Effector memory CD4-positive, alpha-beta T cell (primary cell): ENCODE data around the gene EFS.

Experiments used
- DNase-seq, 3 donors: peaks; one replicate each; pipeline ENCODE4 v3.0.0-alpha.2; 2020
- H3K27ac ChIP-seq: 2 replicates; pipeline ENCODE4 v1.7.0; 2013; ENCODE audit warnings: mild to moderate bottlenecking, low read length, moderate library complexity; ENCODE audit not compliant: insufficient read depth, poor library complexity, severe bottlenecking
- H3K27me3 ChIP-seq: replicated peaks from 2 replicates; pipeline ENCODE4 v1.7.0; 2013; ENCODE audit warnings: mild to moderate bottlenecking, low read length; ENCODE audit not compliant: insufficient read depth, control insufficient read depth, poor library complexity, severe bottlenecking
- H3K36me3 ChIP-seq: 2 replicates; pipeline ENCODE4 v1.7.0; 2013; ENCODE audit warnings: mild to moderate bottlenecking, low read length, moderate library complexity; ENCODE audit not compliant: control insufficient read depth, insufficient read depth
- H3K4me1 ChIP-seq: 2 replicates; pipeline ENCODE4 v1.7.0; 2013; ENCODE audit warnings: low read length, mild to moderate bottlenecking; ENCODE audit not compliant: control insufficient read depth, insufficient read depth, poor library complexity, severe bottlenecking
- H3K4me3 ChIP-seq: 2 replicates; pipeline ENCODE4 v1.7.0; 2013; ENCODE audit warnings: low read length, low read depth, mild to moderate bottlenecking; ENCODE audit not compliant: insufficient read depth, poor library complexity, severe bottlenecking
- H3K9me3 ChIP-seq: 2 replicates; pipeline ENCODE4 v1.7.0; 2013; ENCODE audit warnings: mild to moderate bottlenecking, low read length, moderate library complexity; ENCODE audit not compliant: control insufficient read depth

Gene EFS

GRCh38 chr14:23320584-23321571 is 44.1 kb downstream of the EFS start, which contains the start of gene PABPN1:
PABPN1 (plus strand) TSS chr14:23321457; CDS start chr14:23321470, 13 bp downstream.
- Histone ChIP-seq H3K9me3 (no peaks in the 10 kb centered on the region), H3K36me3 (peaks cover 28% of the 10 kb centered on the region), H3K27me3 (no peaks in the 10 kb centered on the region), H3K4me3 (peak within 1 kb of the TSS; percentile 73), H3K27ac (peak within 1 kb of the TSS; percentile 91), H3K4me1 (peaks cover 8% of the 10 kb centered on the region)
- peak; percentile 98 to 99 (median 98) for DNase-seq

- Histone ChIP-seq H3K27ac (peak overlapping the region; percentile 73), H3K36me3 (peaks cover 19% of the 10 kb centered on the region), H3K9me3 (no peaks in the 10 kb centered on the region), H3K27me3 (no peaks in the 10 kb centered on the region), H3K4me1 (peaks cover 8% of the 10 kb centered on the region), H3K4me3 (no peak overlapping the region)
- no peak for DNase-seq
Observed at GRCh38 chr14:23319746-23320583, 45.0 kb downstream of the EFS start.

DNA sequence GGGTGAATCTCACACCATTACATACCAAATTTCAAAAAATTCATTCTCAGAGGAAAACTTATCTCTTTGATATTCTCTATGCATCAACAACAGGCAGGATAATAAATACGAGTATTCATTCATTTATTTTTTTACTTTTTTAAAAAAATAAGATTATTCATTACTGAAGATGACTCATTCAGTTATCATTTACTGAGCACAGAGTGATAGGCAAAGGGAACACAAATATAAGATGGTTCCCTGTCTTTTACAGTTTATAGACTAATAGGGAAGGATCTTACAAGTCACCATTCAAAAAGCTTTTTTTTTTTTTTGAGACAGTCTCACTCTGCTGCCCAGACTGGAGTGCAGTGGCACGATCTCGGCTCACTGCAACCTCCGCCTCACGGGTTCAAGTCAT is 48.7 kb downstream of the EFS start:
- no peak overlapping the region for H3K4me3 ChIP-seq
- H3K27ac ChIP-seq, result no peak overlapping the region

DNA sequence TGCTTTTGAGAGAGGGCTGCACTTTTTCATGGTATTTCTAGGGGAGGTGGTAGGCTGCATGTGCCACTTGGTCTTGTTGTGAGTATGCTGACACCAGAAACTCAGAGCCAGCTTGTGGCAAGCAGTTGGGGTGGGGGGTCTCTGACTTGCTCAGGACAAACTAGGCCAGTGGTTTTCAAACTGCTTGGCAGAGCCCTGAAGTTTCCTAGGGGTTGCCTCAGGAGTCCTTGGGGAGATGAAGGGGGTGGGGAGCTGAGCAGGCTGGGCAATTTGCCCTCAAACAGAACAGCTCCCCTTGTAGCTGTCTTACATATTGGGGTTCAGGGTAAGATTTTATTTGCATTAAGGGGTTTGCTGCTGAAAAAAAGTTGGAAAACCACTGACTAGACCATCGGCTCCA is 54.4 kb downstream of the EFS start:
- no peaks in the 10 kb centered on the region for H3K4me1 ChIP-seq
- H3K27ac ChIP-seq, result no peak overlapping the region
- H3K36me3 ChIP-seq, result no peaks in the 10 kb centered on the region
- peaks cover 17% of the 10 kb centered on the region for H3K27me3 ChIP-seq
- no peaks in the 10 kb centered on the region for H3K9me3 ChIP-seq
- no peak for DNase-seq
- no peak overlapping the region for H3K4me3 ChIP-seq

More for the DNA sequence above, 48.7 kb downstream of the EFS start:
- Histone ChIP-seq H3K36me3 (no peaks in the 10 kb centered on the region), H3K27me3 (no peaks in the 10 kb centered on the region), H3K4me1 (peaks cover 4% of the 10 kb centered on the region), H3K9me3 (no peaks in the 10 kb centered on the region)
- DNase-seq, result no peak

GRCh38 chr14:23308721-23309445 is 56.1 kb downstream of the EFS start:
- no peak overlapping the region for H3K4me3 ChIP-seq
- H3K27me3 ChIP-seq, result peaks cover 17% of the 10 kb centered on the region
- no peaks in the 10 kb centered on the region for H3K9me3 ChIP-seq
- no peaks in the 10 kb centered on the region for H3K4me1 ChIP-seq
- DNase-seq, result no peak
- no peak overlapping the region for H3K27ac ChIP-seq
- no peaks in the 10 kb centered on the region for H3K36me3 ChIP-seq

DNA sequence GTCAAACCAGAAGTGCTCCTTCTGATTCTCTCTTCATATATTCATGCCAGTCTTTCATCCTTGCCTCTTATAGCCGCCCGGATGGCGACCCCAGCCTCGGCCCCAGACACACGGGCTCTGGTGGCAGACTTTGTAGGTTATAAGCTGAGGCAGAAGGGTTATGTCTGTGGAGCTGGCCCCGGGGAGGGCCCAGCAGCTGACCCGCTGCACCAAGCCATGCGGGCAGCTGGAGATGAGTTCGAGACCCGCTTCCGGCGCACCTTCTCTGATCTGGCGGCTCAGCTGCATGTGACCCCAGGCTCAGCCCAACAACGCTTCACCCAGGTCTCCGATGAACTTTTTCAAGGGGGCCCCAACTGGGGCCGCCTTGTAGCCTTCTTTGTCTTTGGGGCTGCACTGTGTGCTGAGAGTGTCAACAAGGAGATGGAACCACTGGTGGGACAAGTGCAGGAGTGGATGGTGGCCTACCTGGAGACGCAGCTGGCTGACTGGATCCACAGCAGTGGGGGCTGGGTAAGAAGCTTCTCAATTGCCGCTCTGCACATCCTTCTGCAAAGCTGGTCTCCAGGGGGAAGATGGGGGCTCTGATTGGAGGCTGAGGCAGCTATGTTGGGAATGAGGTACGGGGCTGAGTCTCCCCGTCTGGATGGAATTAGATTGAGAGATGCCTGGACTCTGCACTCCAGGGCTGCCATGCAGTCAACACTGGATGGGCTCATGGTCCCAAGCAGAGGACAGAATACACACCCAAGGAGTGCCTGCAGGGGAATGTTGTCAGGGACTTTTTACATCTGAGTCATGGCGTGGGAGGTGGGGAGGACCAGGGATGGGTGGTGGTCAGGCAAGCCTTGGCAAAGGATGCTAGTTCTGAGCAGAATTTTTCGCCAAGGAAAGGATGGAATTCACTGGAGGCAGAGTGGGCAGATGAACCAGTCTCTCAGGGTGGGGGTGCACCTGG is 57.0 kb downstream of the EFS start:
- DNase-seq, result no peak
- no peaks in the 10 kb centered on the region for H3K36me3 ChIP-seq
- no peak overlapping the region for H3K4me3 ChIP-seq
- no peaks in the 10 kb centered on the region for H3K4me1 ChIP-seq
- H3K27ac ChIP-seq, result no peak overlapping the region
- peaks cover 17% of the 10 kb centered on the region for H3K27me3 ChIP-seq
- H3K9me3 ChIP-seq, result no peaks in the 10 kb centered on the region

GRCh38 chr14:23307146-23307530 is 57.8 kb downstream of the EFS start:
- no peaks in the 10 kb centered on the region for H3K36me3 ChIP-seq
- peaks cover 17% of the 10 kb centered on the region for H3K27me3 ChIP-seq
- DNase-seq, result no peak
- H3K4me1 ChIP-seq, result no peaks in the 10 kb centered on the region
- no peak overlapping the region for H3K4me3 ChIP-seq
- H3K27ac ChIP-seq, result no peak overlapping the region
- no peaks in the 10 kb centered on the region for H3K9me3 ChIP-seq

GRCh38 chr14:23306412-23307145 is 58.4 kb downstream of the EFS start, which contains the start of gene BCL2L2:
BCL2L2 (plus strand) TSS chr14:23306833; CDS start chr14:23307768, 935 bp downstream.
- Histone ChIP-seq H3K27me3 (peaks cover 17% of the 10 kb centered on the region), H3K9me3 (no peaks in the 10 kb centered on the region), H3K36me3 (no peaks in the 10 kb centered on the region), H3K4me3 (no peak within 1 kb of the TSS), H3K27ac (no peak within 1 kb of the TSS), H3K4me1 (peaks cover 2% of the 10 kb centered on the region)
- no peak for DNase-seq
